HFFc6 (cell line): ENCODE results near the gene ARGLU1. TPM values are rescaled to one million over a fixed set of nuclear protein-coding genes. Genes with fewer than 3 reads are reported as not detected.

Experiments
- DNase-seq: peaks from one replicate; pipeline ENCODE4 v3.0.0-alpha.2; 2018
- H3K27ac Mint-ChIP-seq: 2 replicates; pipeline ENCODE4 v1.8.0; 2020; ENCODE audit warnings: mild to moderate bottlenecking, mixed read lengths
- H3K27me3 Mint-ChIP-seq: 2 replicates; pipeline ENCODE4 v1.8.0; 2021; ENCODE audit warnings: mild to moderate bottlenecking, moderate library complexity, mixed read lengths; ENCODE audit not compliant: insufficient read depth
- H3K36me3 Mint-ChIP-seq: 2 replicates; pipeline ENCODE4 v1.8.0; 2021; ENCODE audit warnings: low read depth, mixed read lengths
- H3K4me1 Mint-ChIP-seq: 2 replicates; pipeline ENCODE4 v1.8.0; 2020; ENCODE audit warnings: low read depth, mixed read lengths
- H3K4me3 Mint-ChIP-seq: 2 replicates; pipeline ENCODE4 v1.8.0; 2020; ENCODE audit warnings: mild to moderate bottlenecking, moderate library complexity, mixed read lengths
- H3K9me3 Mint-ChIP-seq: 2 replicates; pipeline ENCODE4 v1.8.0; 2020; ENCODE audit warnings: mild to moderate bottlenecking, mixed read lengths
- CTCF ChIP-seq: fragments of 200-600 bp; sonication (generic); IDR thresholded peaks from 2 replicates; pipeline ENCODE4 v1.5.0; 2021; ENCODE audit warnings: antibody characterized with exemption, mild to moderate bottlenecking
- total RNA-seq, 6 experiments: library from RNA; stranded (reverse); fragmentation: NEBNext Ultra II Directional; extraction: Animal tissue kit (Norgen Biotek cat#: 25700); gene quantifications; 2 replicates in 1 of 6; 3 replicates in 5 of 6; pipeline ENCODE4 v1.2.3, GENCODE V29; 2021

The ARGLU1 gene
- total RNA-seq, 6 experiments from 2014 or later: 30.3 to 39.4 (median 38.0) TPM

- Mint-ChIP-seq H3K27ac (peak overlapping the region; percentile 9), H3K9me3 (no peaks in the 10 kb centered on the region), H3K36me3 (no peaks in the 10 kb centered on the region; the same call in 1 of the 2 replicates), H3K4me1 (peaks cover 57% of the 10 kb centered on the region), H3K4me3 (peak overlapping the region; percentile 100), H3K27me3 (peaks cover 2% of the 10 kb centered on the region; the same call in 1 of the 2 replicates)
- no peak for TF ChIP-seq CTCF
- no peak for DNase-seq
Observed at GRCh38 chr13:106565127-106565775, 2.7 kb downstream of the ARGLU1 start.

GRCh38 chr13:106562301-106562700 lies 5.6 kb downstream of the ARGLU1 start:
- peak overlapping the region; percentile 34; the same call in 1 of the 2 replicates for H3K27ac Mint-ChIP-seq
- DNase-seq: no peak
- no peaks in the 10 kb centered on the region for H3K27me3 Mint-ChIP-seq

GRCh38 chr13:106561551-106562170 lies 6.3 kb downstream of the ARGLU1 start:
- peaks cover 66% of the 10 kb centered on the region for H3K4me1 Mint-ChIP-seq
- no peaks in the 10 kb centered on the region for H3K27me3 Mint-ChIP-seq
- no peak for DNase-seq
- no peak overlapping the region for H3K4me3 Mint-ChIP-seq
- H3K27ac Mint-ChIP-seq: no peak overlapping the region; the same call in 1 of the 2 replicates
- no peaks in the 10 kb centered on the region for H3K9me3 Mint-ChIP-seq
- TF ChIP-seq CTCF: no peak
- H3K36me3 Mint-ChIP-seq: peaks cover 27% of the 10 kb centered on the region

More at GRCh38 chr13:106562301-106562700, 5.6 kb downstream of the ARGLU1 start:
- TF ChIP-seq CTCF: no peak
- no peaks in the 10 kb centered on the region for H3K9me3 Mint-ChIP-seq
- H3K4me3 Mint-ChIP-seq: no peak overlapping the region
- peaks cover 21% of the 10 kb centered on the region for H3K36me3 Mint-ChIP-seq
- H3K4me1 Mint-ChIP-seq: peaks cover 63% of the 10 kb centered on the region

- Mint-ChIP-seq H3K27me3 (no peaks in the 10 kb centered on the region), H3K9me3 (no peaks in the 10 kb centered on the region), H3K27ac (no peak overlapping the region; the same call in 1 of the 2 replicates), H3K4me1 (peaks cover 68% of the 10 kb centered on the region), H3K36me3 (peaks cover 35% of the 10 kb centered on the region), H3K4me3 (no peak overlapping the region)
- DNase-seq: no peak
- no peak for TF ChIP-seq CTCF
Observed at GRCh38 chr13:106560821-106561220, 7.1 kb downstream of the ARGLU1 start.

GRCh38 chr13:106558527-106558926 lies 9.4 kb downstream of the ARGLU1 start:
- no peak overlapping the region for H3K4me3 Mint-ChIP-seq
- H3K27me3 Mint-ChIP-seq: no peaks in the 10 kb centered on the region
- no peak overlapping the region for H3K27ac Mint-ChIP-seq
- H3K9me3 Mint-ChIP-seq: no peaks in the 10 kb centered on the region
- H3K36me3 Mint-ChIP-seq: peaks cover 58% of the 10 kb centered on the region
- no peak for DNase-seq
- no peak for TF ChIP-seq CTCF
- H3K4me1 Mint-ChIP-seq: peaks cover 58% of the 10 kb centered on the region
